ENCODE measurements around the gene HDAC7. TPM values are rescaled to one million over a fixed set of nuclear protein-coding genes. Genes with fewer than 3 reads are reported as not detected.
"Not testable (repeated sequence)": the region's sequence is repeated elsewhere in the genome, so short reads cannot be mapped to it uniquely, and the experiment has no call there.

HDAC7 gene
- total and polyA plus RNA-seq, 8 donors: 17.9 to 48.1 (median 23.2) TPM

DNA sequence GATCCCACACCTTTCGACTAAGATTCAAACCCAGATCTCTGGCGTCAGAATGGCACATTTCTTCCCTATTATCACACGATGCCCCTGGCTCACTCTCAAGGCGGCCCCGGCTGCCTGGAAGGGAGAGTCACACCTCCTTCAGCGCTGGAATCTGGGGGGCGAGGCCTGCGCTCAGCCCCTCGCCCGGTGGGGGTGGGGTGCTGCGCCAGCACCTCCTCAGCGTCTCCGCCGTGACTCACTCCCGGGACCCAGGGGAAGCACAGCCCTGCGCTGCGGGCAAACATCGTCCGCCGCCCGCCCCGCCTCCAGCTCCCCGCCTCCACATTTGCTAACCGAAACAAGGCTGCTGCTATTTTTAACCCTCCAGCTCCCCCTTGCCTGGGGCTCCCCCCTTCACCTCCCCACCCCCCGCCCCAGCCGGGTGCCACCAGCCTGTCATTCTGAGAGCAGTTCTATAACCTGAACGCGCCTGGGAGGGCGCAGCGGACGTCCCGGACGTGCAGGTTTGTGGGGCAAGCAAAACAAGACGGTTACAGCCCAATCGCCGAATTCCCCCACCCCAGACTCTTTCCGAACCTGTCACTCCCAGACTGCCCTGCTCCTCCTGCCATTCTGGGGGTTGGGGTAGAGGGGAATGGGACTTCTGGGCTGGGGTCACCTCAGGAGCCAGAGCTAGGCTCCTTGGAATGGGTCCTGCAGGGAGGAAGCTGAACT lies 6.7 kb downstream of the HDAC7 start:
- TF ChIP-seq CTCF (IDR thresholded peaks at IDR 0.05): no peak
- intact Hi-C loops (cut with DNase I): no loop called here
- H3K4me1 ChIP-seq: peaks cover 0 to 20% (median 10%) of the 10 kb centered on the region in 3 donors

GRCh38 chr12:47811581-47812484 lies 7.9 kb downstream of the HDAC7 start:
- WGBS, 2 donors: 70 to 73% methylated on average over 14 of the region's 14 CpGs
- H3K9me3 ChIP-seq: no peaks in the 10 kb centered on the region
- no peak for TF ChIP-seq CTCF (IDR thresholded peaks at IDR 0.05)
- peak overlapping the region in 1 of 4 donors; percentile 40 for H3K4me3 ChIP-seq
- ATAC-seq (peak in 2 of 4 donors; percentile 13 to 14), FAIRE-seq (no peak), DNase-seq (peak in 1 of 6 donors; percentile 22)
- H3K27ac ChIP-seq: peak overlapping the region; percentile 67 to 86 (median 80)
- peaks cover 0 to 30% (median 10%) of the 10 kb centered on the region in 3 donors for H3K4me1 ChIP-seq
- intact Hi-C loops (cut with DNase I): no loop called here
- H3K36me3 ChIP-seq: no peaks in the 10 kb centered on the region
- H3K27me3 ChIP-seq: no peaks in the 10 kb centered on the region

More for the DNA sequence above, 6.7 kb downstream of the HDAC7 start:
- DNase-seq (peak; percentile 71 to 83 (median 75)), ATAC-seq (peak; percentile 75 to 87 (median 84)), FAIRE-seq (no peak)
- H3K9me3 ChIP-seq: no peaks in the 10 kb centered on the region
- H3K4me3 ChIP-seq: peak overlapping the region in 3 of 4 donors; percentile 2 to 40 (median 28)
- no peaks in the 10 kb centered on the region for H3K36me3 ChIP-seq
- peak overlapping the region; percentile 67 to 86 (median 80) for H3K27ac ChIP-seq
- H3K27me3 ChIP-seq: no peaks in the 10 kb centered on the region
- WGBS, 2 donors: 11 to 17% methylated on average over 32 to 37 of the region's 37 CpGs

- DNase-seq (no peak), ATAC-seq (no peak), FAIRE-seq (no peak)
- Histone ChIP-seq H3K4me3 (no peak overlapping the region), H3K36me3 (no peaks in the 10 kb centered on the region), H3K9me3 (no peaks in the 10 kb centered on the region), H3K27me3 (no peaks in the 10 kb centered on the region), H3K4me1 (peaks cover 0 to 30% (median 10%) of the 10 kb centered on the region in 3 donors), H3K27ac (peak overlapping the region in 2 of 4 donors; percentile 86)
- intact Hi-C loops (cut with DNase I): no loop called here
- no peak for TF ChIP-seq CTCF (IDR thresholded peaks at IDR 0.05)
- 78 to 80% methylated on average over 2 of the region's 2 CpGs for WGBS, 2 donors
Observed at GRCh38 chr12:47811072-47811396, 8.7 kb downstream of the HDAC7 start.

DNA sequence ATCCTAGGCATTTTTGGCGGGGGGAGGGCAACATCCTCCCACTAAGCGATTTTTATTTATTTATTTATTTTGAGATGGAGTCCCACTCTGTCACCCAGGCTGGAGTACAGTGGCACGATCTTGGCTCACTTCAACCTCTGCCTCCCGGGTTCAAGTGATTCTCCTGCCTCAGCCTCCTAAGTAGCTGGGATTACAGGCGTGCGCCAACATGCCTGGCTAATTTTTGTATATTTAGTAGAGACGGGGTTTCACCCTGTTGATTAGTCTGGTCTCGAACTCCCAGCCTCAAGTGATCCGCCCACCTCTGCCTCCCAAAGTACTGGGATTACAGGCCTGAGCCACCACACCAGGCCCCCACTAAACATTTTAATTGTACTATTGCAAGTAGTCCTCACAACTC lies 10.2 kb downstream of the HDAC7 start:
- H3K36me3 ChIP-seq; intact Hi-C loops (cut with DNase I); H3K4me3 ChIP-seq; FAIRE-seq; ATAC-seq; H3K9me3 ChIP-seq; H3K27me3 ChIP-seq: not testable (repeated sequence)
- peaks cover 0 to 31% (median 10%) of the 10 kb centered on the region in 3 donors for H3K4me1 ChIP-seq
- WGBS, 2 donors: 93% methylated on average over 9 of the region's 9 CpGs
- H3K27ac ChIP-seq: peak overlapping the region in 2 of 4 donors; percentile 50 to 73
- peak in 1 of 6 donors; percentile 4 for DNase-seq

DNA sequence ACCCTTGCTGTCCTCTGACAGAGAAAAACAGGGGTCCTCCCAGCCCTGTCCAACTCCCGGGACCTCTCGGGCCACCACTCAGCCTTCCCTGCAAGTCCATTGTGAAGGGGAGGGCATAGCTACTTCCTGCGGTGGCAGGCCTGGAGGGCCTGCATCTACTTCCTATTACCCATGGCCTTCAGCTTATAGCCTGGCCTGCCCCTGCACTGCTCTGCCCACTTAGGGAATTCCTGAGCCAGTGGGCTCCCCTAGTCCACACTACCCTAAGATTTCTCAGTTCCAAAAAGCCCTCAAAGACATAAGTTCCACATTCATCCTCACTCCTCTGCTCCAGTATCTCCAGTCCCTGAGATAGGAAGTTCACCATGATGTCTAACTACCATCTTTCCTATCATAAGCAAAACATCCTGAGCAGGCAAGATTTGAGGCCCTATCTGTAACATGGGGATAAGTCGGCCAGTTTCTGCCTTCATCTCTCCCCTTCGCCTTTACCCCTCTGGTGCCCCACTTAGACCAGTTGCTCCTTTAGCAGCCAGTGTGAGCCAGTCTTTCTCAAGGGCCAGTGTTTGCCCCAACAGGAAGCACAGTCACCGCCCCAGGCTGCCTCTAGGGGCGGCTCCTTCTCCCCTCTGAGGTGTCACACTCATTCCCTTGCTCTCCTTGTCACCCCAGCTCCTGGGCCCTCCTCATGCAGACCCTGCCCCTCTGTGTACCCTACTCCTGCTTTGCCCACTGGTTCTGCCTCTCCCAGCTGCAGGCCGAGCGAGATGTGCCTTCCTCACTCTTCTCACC lies 10.9 kb downstream of the HDAC7 start:
- FAIRE-seq: no peak
- intact Hi-C loops (cut with DNase I): no loop called here
- H3K9me3 ChIP-seq: no peaks in the 10 kb centered on the region
- peak in 1 of 6 donors; percentile 8 for DNase-seq
- peaks cover 0 to 38% (median 10%) of the 10 kb centered on the region in 3 donors for H3K4me1 ChIP-seq
- H3K27ac ChIP-seq: peak overlapping the region in 2 of 4 donors; percentile 50 to 73
- no peak for ATAC-seq
- 84 to 85% methylated on average over 9 of the region's 9 CpGs for WGBS, 2 donors
- no peak overlapping the region for H3K4me3 ChIP-seq
- H3K27me3 ChIP-seq: no peaks in the 10 kb centered on the region
- no peaks in the 10 kb centered on the region for H3K36me3 ChIP-seq
- TF ChIP-seq CTCF (IDR thresholded peaks at IDR 0.05): no peak

Measured in pancreas (tissue), 10 donors.